Measurements from ENCODE around the gene GABBR2.

GABBR2 gene

GRCh38 chr9:98567540-98568233 lies 141.0 kb downstream of the GABBR2 start:
- DNase-seq: no peak

DNA sequence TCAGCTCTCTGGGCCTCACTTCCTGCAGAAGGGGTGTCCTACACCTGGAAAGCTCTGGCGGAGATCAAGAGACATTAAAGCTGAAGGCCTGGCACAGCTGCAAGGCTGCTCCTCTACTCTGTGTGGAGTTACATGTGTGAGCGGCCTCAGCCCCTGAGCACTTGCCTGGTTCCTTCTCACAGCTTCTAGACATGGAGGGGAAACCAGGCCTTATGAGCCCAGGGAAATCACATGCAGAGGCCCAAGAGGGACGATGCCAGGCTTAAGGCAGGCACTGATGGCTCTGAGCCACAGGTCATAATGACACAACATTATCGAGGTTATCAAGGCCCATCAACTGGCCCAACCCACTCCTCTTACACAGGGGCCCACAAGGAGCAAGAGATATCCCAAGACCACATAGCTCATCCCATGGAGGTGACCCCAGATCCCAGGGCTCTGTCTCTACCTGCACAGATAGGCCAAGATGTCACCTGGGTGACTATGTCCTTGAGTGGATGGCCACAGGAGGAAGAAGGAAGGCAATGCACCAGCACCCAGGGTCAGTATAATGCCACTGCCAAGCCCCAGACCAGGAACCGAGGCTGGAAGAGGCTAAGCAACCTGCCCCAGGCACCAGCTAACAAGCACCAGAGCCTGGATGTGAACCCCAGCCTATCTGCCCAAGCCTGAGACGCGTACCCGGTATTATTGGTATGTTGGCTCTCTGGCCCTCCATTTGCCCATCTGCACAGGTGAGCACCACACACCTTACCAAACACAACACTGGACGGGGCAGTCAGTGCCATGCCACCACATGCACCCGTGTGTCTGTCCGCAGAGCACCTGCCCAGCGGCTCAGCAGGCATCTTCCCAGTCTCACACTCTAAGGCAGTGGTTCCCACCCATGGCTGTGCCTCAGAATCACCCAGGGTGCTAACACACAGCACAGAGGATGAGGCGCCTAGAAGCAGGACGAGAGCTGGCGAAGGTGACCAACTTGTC lies 143.3 kb downstream of the GABBR2 start:
- DNase-seq: no peak

DNA sequence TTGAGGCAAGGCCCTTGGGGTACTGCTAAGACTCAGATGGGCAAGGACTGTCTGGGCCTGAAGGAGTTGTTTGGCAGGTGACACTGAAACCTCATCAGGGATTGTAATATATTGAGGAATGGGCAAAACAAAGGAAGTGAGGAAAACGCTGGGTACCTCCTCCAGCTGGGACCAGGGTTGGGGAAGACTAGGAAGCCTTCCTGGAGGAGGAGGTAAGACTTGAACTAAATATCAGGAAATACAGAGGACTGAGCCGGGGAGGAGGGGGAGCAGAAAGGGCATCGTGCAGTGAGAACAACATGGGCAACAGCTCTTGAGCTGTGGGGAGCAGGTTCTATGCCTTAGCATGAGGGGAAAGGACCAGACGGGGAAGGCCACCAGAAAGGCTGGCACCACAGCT lies 144.0 kb downstream of the GABBR2 start:
- no peak for DNase-seq

GRCh38 chr9:98563988-98564387 lies 144.7 kb downstream of the GABBR2 start:
- DNase-seq: no peak

GRCh38 chr9:98563212-98563907 lies 145.4 kb downstream of the GABBR2 start:
- no peak for DNase-seq

DNA sequence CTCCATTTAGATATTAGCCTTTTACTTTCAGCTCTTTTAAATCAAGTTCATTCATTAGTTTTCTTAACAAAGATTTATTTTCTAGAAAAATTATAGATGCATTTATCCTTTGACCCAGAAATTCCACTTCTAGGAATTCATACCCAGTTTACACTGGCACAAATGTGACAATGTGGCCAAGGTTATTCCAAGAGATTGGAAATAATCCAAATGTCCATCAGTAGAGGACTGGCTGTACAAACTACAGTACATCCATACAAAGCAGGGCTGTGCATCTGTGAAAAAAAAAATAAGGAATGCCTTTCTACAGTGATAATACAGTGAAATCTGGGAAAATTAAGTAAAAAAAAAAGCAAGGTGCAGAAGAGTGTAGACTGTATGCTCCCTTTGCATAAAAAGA lies 149.2 kb downstream of the GABBR2 start:
- no peak for DNase-seq

- no peak for DNase-seq
Measured at GRCh38 chr9:98558575-98558974, 150.2 kb downstream of the GABBR2 start.

- DNase-seq: no peak
Measured at GRCh38 chr9:98556511-98556910, 152.2 kb downstream of the GABBR2 start.

GRCh38 chr9:98555651-98556465 lies 152.9 kb downstream of the GABBR2 start:
- DNase-seq: no peak

DNA sequence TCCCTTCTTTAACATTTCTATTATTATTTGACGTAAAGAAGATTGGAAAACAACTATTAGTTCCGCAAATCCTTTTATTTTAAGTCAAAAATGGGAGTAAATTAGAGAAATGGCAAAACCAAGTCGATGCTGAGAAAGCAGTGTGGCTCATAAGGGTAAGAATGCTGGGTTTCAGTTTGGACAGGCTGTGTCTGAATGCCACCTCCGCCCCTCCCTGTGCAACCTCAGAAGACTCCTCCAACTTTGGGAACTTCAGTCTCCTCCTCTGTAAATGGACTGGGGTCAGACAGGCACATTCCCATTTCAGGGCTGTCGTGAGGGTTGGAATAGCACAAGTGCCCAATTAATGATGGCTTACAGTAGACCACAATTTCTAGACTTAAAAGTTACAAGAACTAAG lies 154.0 kb downstream of the GABBR2 start:
- no peak for DNase-seq

DNA sequence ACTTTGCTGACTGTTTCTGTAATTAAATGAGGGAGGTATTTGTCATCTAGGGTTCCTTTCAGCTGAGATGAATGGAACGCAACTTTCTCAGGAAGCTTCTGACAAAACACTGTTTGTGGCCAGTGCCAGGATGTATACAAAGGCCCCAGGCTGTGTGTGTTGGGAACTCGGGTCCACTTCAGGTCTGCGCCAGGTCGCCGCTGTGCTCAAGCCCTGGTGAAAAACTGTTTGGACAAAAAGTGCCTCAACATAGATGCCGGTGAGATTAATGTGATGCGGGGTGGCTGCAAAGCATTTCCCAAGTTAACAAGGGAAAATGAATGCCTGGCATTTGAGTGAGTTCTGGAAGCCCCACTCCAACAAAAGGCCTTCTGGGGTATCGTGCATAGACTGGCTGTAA lies 156.4 kb downstream of the GABBR2 start:
- DNase-seq: no peak

DNA sequence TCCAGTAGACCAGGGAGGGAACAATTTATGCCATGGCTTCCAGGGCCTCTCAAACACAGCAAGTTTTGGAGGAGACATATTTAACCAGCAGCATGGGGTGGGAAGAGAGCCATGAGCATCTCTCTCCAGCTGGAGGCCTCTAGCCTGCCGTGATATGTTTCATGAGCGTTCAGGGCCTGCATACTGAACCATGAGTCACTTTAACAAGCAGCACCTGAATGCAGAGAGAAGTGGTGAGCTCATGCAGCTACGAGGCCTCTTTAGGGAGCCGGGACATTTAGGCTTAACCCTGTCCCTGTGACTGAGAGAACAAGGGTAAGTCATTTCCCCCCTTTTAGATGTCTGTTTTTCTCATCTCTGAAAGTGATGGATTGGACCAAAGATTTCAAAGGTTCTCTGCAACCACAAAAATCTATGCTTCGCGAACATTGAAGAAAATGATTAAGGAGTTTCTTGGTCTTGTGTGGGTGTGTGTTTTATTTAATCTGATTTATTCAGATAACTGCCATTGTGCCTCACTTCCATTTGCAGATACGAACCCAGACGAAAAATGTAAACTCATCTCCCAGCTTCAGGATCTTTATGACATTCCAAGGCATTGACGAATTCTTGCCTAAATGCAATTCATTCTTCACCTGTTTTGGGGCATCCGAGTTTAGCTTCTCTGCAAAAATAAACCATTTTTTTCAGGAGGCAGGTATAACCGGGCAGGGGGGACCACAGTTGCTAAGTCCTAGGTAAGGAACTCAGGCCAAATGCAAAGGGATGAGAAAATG lies 157.0 kb downstream of the GABBR2 start:
- peak; percentile 71 for DNase-seq

GRCh38 chr9:98550206-98550820 lies 158.4 kb downstream of the GABBR2 start:
- peak; percentile 34 for DNase-seq

- no peak for DNase-seq
Measured at GRCh38 chr9:98549401-98549800, 159.3 kb downstream of the GABBR2 start.

- no peak for DNase-seq
Measured at GRCh38 chr9:98547606-98548005, 161.1 kb downstream of the GABBR2 start.

GRCh38 chr9:98545021-98545420 lies 163.7 kb downstream of the GABBR2 start:
- no peak for DNase-seq

DNA sequence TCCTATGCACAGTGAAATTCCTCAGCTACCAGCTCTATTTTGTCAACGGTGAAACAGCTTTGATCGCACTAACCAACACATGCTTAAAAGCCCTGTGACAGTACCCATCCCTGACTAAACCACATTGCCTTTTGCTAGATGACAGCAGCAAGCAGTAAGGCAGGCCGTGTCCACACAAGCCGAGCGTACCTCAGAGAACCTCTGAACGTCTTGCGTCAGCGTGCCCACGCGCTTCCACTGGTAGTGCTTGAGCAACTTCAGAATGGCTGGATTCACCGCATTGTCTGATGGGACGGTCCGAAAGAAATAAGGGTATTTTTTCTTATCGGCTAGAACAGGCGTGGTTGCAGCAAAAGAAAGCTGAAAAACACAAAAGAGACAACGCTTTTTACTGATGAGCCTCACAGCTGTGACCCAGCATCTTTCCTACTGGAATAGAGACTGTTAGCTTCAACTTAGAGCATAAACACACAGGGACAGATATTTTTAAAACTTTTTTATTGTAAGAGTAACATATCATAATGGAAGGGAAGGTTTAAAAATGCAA lies 167.0 kb downstream of the GABBR2 start:
- DNase-seq: no peak

DNA sequence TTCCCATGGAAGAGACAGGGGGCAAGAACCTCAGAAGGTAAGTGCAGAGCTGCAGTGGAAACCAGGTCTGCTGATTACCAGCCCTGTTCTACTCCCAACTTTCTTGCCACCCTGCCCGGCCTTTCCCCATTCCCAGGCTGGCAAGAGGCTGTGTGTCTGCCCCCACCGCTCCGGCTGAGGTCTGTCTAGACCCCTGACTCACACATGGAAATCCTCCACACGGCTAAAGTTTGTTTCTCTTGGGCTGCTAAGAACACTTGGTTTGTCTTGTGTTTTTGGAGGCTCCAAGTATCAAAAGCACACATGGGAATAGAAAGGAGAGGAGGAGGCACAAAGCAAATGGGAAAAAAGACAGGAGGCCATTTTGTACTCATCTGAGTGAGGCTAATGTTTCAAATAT lies 168.3 kb downstream of the GABBR2 start:
- DNase-seq: no peak

- no peak for DNase-seq
Measured at GRCh38 chr9:98539954-98540353, 168.8 kb downstream of the GABBR2 start.

DNA sequence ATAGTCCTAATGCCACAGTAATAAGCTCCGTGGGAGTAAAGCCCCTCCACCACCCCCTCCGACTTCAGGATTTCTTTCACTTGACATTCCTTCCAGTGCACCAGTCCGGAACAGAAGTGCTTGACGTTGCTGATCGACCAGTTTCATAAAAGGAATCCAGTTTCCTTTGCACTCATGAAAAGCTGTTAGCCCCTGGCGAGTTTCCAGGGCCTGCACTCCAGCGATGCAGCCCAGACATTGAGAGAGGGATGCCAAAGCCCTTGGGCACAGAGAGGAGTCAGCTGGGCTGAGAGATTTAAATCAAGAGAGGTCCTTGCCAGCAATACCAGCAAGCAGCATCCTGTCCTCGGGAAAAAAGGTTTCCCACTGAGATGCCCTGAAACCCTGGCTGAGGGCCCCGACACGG lies 170.1 kb downstream of the GABBR2 start:
- DNase-seq: no peak

- no peak for DNase-seq
Measured at GRCh38 chr9:98538203-98538602, 170.5 kb downstream of the GABBR2 start.
